Hepatocyte (in vitro differentiated cells): ENCODE data around the gene CDKN2A. TPM values are rescaled to one million over a fixed set of nuclear protein-coding genes. Genes with fewer than 3 reads are reported as not detected.
A peak's percentile ranks its signal among the peaks of the same experiment; 100 is the strongest.

Experiments
- DNase-seq: peaks from one replicate; pipeline ENCODE4 v3.0.0-alpha.2; 2016; ENCODE audit warnings: low spot score
- H2AFZ ChIP-seq: fragments of 200-600 bp; sonication (generic); 2 replicates; pipeline ENCODE4 v1.6.0; 2016; ENCODE audit warnings: antibody characterized with exemption, mild to moderate bottlenecking
- H3K27ac ChIP-seq: fragments of 200-600 bp; sonication (generic); 2 replicates; pipeline ENCODE4 v1.5.1; 2016; ENCODE audit warnings: mild to moderate bottlenecking
- H3K27me3 ChIP-seq: fragments of 200-600 bp; sonication (generic); 2 replicates; pipeline ENCODE4 v1.6.1; 2016
- H3K36me3 ChIP-seq: fragments of 200-600 bp; sonication (generic); replicated peaks from 2 replicates; pipeline ENCODE4 v1.5.1; 2016; ENCODE audit warnings: low read depth; ENCODE audit not compliant: insufficient read depth
- H3K4me1 ChIP-seq: fragments of 200-600 bp; sonication (generic); 2 replicates; pipeline ENCODE4 v1.5.1; 2016; ENCODE audit warnings: mild to moderate bottlenecking, moderate library complexity; ENCODE audit not compliant: insufficient read depth
- H3K4me2 ChIP-seq: fragments of 200-600 bp; sonication (generic); 2 replicates; pipeline ENCODE4 v1.6.0; 2016
- H3K4me3 ChIP-seq: fragments of 200-600 bp; sonication (generic); 2 replicates; pipeline ENCODE4 v1.5.1; 2016; ENCODE audit warnings: mild to moderate bottlenecking
- H3K79me2 ChIP-seq: fragments of 200-600 bp; sonication (generic); 2 replicates; pipeline ENCODE4 v1.6.0; 2017; ENCODE audit warnings: mild to moderate bottlenecking
- H3K9me2 ChIP-seq: fragments of 200-600 bp; sonication (generic); replicated peaks from 2 replicates; pipeline ENCODE4 v1.6.0; 2017; ENCODE audit warnings: mild to moderate bottlenecking; ENCODE audit not compliant: insufficient read depth
- H3K9me3 ChIP-seq: fragments of 200-600 bp; sonication (generic); 2 replicates; pipeline ENCODE4 v1.5.1; 2016; ENCODE audit warnings: low read depth, mild to moderate bottlenecking
- H4K20me1 ChIP-seq: fragments of 200-600 bp; sonication (generic); 2 replicates; pipeline ENCODE4 v1.6.0; 2016; ENCODE audit warnings: mild to moderate bottlenecking; ENCODE audit not compliant: insufficient read depth, poor library complexity, severe bottlenecking
- EZH2 ChIP-seq: fragments of 200-600 bp; sonication (generic); IDR thresholded peaks from 2 replicates; pipeline ENCODE4 v1.6.1; 2016; ENCODE audit warnings: antibody characterized with exemption, mild to moderate bottlenecking, borderline replicate concordance
- EZH2phosphoT487 ChIP-seq: fragments of 200-600 bp; sonication (generic); IDR thresholded peaks from one replicate; pipeline ENCODE4 v1.6.1; 2018; ENCODE audit warnings: antibody characterized with exemption, mild to moderate bottlenecking, low read depth, moderate library complexity; ENCODE audit not compliant: unreplicated experiment, severe bottlenecking
- WGBS: methylation state at CpG from one replicate; pipeline ENCODE4 v1.1.6; 2016; ENCODE audit warnings: low lambda C conversion rate; ENCODE audit errors: missing lambda C conversion rate; 5-methylcytosine and 5-hydroxymethylcytosine counted together
- polyA plus RNA-seq: library from polyadenylated mRNA; unstranded; fragments of >200 nt; fragmentation: Nextera tagmentation; extraction: Ambion mirVana; gene quantifications from 2 replicates; pipeline ENCODE4 v1.2.1, GENCODE V29; 2016
- total RNA-seq: library from RNA; depleted of rRNA; stranded (reverse); fragments of >200 nt; gene quantifications from 2 replicates; pipeline ENCODE4 v1.2.3, GENCODE V29; 2014
- TF ChIP-seq, protein P1 (sequence below): fragments of 200-600 bp; sonication (generic); IDR thresholded peaks from 2 replicates; pipeline ENCODE4 v1.5.1; 2016; ENCODE audit warnings: antibody characterized with exemption, mild to moderate bottlenecking; ENCODE audit not compliant: poor library complexity

Gene CDKN2A
- total and polyA plus RNA-seq, 2 experiments from 2014 or later, result 0.90 to 2.9 TPM

- no peak overlapping the region for H3K27ac ChIP-seq
- H3K79me2 ChIP-seq, result no peaks in the 10 kb centered on the region
- H3K9me3 ChIP-seq, result no peaks in the 10 kb centered on the region
- H3K9me2 ChIP-seq, result no peaks in the 10 kb centered on the region
- no peaks in the 10 kb centered on the region for H3K4me1 ChIP-seq
- TF ChIP-seq EZH2 (no peak), EZH2phosphoT487 (no peak)
- TF ChIP-seq, protein P1, sequence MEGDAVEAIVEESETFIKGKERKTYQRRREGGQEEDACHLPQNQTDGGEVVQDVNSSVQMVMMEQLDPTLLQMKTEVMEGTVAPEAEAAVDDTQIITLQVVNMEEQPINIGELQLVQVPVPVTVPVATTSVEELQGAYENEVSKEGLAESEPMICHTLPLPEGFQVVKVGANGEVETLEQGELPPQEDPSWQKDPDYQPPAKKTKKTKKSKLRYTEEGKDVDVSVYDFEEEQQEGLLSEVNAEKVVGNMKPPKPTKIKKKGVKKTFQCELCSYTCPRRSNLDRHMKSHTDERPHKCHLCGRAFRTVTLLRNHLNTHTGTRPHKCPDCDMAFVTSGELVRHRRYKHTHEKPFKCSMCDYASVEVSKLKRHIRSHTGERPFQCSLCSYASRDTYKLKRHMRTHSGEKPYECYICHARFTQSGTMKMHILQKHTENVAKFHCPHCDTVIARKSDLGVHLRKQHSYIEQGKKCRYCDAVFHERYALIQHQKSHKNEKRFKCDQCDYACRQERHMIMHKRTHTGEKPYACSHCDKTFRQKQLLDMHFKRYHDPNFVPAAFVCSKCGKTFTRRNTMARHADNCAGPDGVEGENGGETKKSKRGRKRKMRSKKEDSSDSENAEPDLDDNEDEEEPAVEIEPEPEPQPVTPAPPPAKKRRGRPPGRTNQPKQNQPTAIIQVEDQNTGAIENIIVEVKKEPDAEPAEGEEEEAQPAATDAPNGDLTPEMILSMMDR, result no peak
- no peaks in the 10 kb centered on the region for H3K36me3 ChIP-seq
- H3K4me3 ChIP-seq, result no peak overlapping the region
- no peak overlapping the region for H3K4me2 ChIP-seq
- no peak for DNase-seq
- H4K20me1 ChIP-seq, result no peaks in the 10 kb centered on the region
- WGBS, result 70% methylated on average over 4 of the region's 4 CpGs
- no peak overlapping the region for H2AFZ ChIP-seq
- peaks cover 91% of the 10 kb centered on the region for H3K27me3 ChIP-seq
Observed at GRCh38 chr9:21993007-21993406, 1.2 kb downstream of the CDKN2A start.

GRCh38 chr9:21991072-21991959 is 2.9 kb downstream of the CDKN2A start:
- DNase-seq, result no peak
- Histone ChIP-seq H3K27me3 (peaks cover 91% of the 10 kb centered on the region), H3K27ac (no peak overlapping the region), H3K36me3 (no peaks in the 10 kb centered on the region), H3K9me3 (no peaks in the 10 kb centered on the region), H2AFZ (no peak overlapping the region), H4K20me1 (no peaks in the 10 kb centered on the region), H3K4me1 (no peaks in the 10 kb centered on the region), H3K9me2 (no peaks in the 10 kb centered on the region), H3K4me2 (no peak overlapping the region), H3K79me2 (no peaks in the 10 kb centered on the region), H3K4me3 (no peak overlapping the region)
- TF ChIP-seq EZH2phosphoT487 (no peak), EZH2 (no peak)
- TF ChIP-seq, protein P1, result no peak
- WGBS, result 62% methylated on average over 5 of the region's 5 CpGs

GRCh38 chr9:21989440-21990189 is 4.6 kb downstream of the CDKN2A start:
- no peaks in the 10 kb centered on the region for H3K36me3 ChIP-seq
- no peak for DNase-seq
- no peaks in the 10 kb centered on the region for H3K79me2 ChIP-seq
- H3K9me3 ChIP-seq, result no peaks in the 10 kb centered on the region
- H3K4me2 ChIP-seq, result no peak overlapping the region
- H3K9me2 ChIP-seq, result no peaks in the 10 kb centered on the region
- peaks cover 94% of the 10 kb centered on the region for H3K27me3 ChIP-seq
- no peak overlapping the region for H2AFZ ChIP-seq
- no peaks in the 10 kb centered on the region for H4K20me1 ChIP-seq
- H3K4me1 ChIP-seq, result no peaks in the 10 kb centered on the region
- WGBS, result 11% methylated on average over 35 of the region's 35 CpGs
- TF ChIP-seq, protein P1, result no peak
- TF ChIP-seq EZH2phosphoT487 (peak; percentile 22), EZH2 (peak; percentile 49)
- no peak overlapping the region for H3K27ac ChIP-seq
- no peak overlapping the region for H3K4me3 ChIP-seq
